Suprapubic skin (tissue), 4 donors: ENCODE measurements around the gene SRPK1.

Experiments
- CTCF ChIP-seq, 2 donors: fragments of 200-600 bp in 1 of 2; fragments of 450-650 bp in 1 of 2; sonication (generic) in 1 of 2; IDR thresholded peaks; one replicate each; pipeline ENCODE4 v1.5.1; 2016 to 2019; ENCODE audit warnings: antibody characterized with exemption in 2 of 2, mild to moderate bottlenecking in 1 of 2, moderate library complexity in 1 of 2
- POLR2A ChIP-seq, 2 donors: fragments of 450-650 bp; IDR thresholded peaks; one replicate each; pipeline ENCODE4 v1.6.1; 2017; ENCODE audit warnings: antibody characterized with exemption in 2 of 2, mild to moderate bottlenecking in 2 of 2, moderate library complexity in 2 of 2
- POLR2AphosphoS5 ChIP-seq, 3 donors: sonication (generic); formaldehyde crosslinking; IDR thresholded peaks; one replicate each; pipeline ENCODE4 v1.6.1; 2017; ENCODE audit warnings: antibody characterized with exemption in 3 of 3

- TF ChIP-seq CTCF (IDR thresholded peaks at IDR 0.05) (no peak), POLR2AphosphoS5 (IDR thresholded peaks at IDR 0.05) (no peak), POLR2A (IDR thresholded peaks at IDR 0.05) (no peak)
Measured at GRCh38 chr6:35955521-35955920, 34.6 kb upstream of the SRPK1 start.
